MM.1S (cell line): ENCODE results near the gene AP5Z1.

Experiments used
- EZH2 ChIP-seq: fragments of 300-600 bp; sonication (generic); optimal IDR thresholded peaks from 2 replicates; pipeline ENCODE3; 2017; ENCODE audit warnings: low read depth, mild to moderate bottlenecking, antibody characterized with exemption, low read length, mixed read lengths
- TF ChIP-seq, protein P1 (sequence below): fragments of 300-600 bp; sonication (generic); IDR thresholded peaks from 2 replicates; pipeline ENCODE4 v1.5.1; 2016; ENCODE audit warnings: antibody characterized with exemption, low read length, mixed read lengths

DNA sequence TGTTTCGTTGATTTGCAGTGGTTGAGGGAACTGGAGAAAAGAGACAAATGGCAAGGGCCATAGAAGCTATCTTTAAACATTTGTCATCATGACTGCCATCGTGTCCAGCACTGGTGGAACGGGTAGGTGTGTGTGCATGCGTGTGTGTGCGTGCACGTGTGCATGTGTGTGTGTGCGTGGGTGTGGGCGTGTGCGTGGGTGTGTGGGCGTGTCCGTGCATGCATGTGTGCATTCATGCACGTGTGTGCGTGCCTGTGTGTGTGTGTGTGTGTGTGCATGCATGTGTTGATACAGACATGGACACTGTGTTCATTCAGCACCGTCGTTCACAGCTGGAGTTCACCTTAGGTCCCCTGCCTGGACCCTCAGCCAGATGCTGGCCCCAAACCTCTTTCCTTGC is 38.1 kb upstream of the AP5Z1 start:
- TF ChIP-seq EZH2: no peak
- TF ChIP-seq, protein P1, sequence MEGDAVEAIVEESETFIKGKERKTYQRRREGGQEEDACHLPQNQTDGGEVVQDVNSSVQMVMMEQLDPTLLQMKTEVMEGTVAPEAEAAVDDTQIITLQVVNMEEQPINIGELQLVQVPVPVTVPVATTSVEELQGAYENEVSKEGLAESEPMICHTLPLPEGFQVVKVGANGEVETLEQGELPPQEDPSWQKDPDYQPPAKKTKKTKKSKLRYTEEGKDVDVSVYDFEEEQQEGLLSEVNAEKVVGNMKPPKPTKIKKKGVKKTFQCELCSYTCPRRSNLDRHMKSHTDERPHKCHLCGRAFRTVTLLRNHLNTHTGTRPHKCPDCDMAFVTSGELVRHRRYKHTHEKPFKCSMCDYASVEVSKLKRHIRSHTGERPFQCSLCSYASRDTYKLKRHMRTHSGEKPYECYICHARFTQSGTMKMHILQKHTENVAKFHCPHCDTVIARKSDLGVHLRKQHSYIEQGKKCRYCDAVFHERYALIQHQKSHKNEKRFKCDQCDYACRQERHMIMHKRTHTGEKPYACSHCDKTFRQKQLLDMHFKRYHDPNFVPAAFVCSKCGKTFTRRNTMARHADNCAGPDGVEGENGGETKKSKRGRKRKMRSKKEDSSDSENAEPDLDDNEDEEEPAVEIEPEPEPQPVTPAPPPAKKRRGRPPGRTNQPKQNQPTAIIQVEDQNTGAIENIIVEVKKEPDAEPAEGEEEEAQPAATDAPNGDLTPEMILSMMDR: no peak
